GM23338 (cell line): ENCODE results near the gene SDHB. TPM values are rescaled to one million over a fixed set of nuclear protein-coding genes. Genes with fewer than 3 reads are reported as not detected.

Experiments used
- ATAC-seq: fragments of 200-7000 bp; cut with Tn5 transposase; 3 replicates; pipeline ENCODE4 v1.9.1; 2020
- DNase-seq: peaks from one replicate; pipeline ENCODE4 v3.0.0-alpha.2; 2015; ENCODE audit warnings: low spot score
- H2AFZ ChIP-seq: fragments of 200-600 bp; sonication (generic); 2 replicates; pipeline ENCODE4 v1.8.0; 2016; ENCODE audit warnings: antibody characterized with exemption, mild to moderate bottlenecking, moderate library complexity
- H3F3A ChIP-seq: fragments of 200-600 bp; sonication (generic); replicated peaks from 2 replicates; pipeline ENCODE4 v1.8.0; 2017; ENCODE audit warnings: antibody characterized with exemption, mixed run types, low read depth
- H3K27ac ChIP-seq: fragments of 200-600 bp; sonication (generic); 2 replicates; pipeline ENCODE4 v1.6.1; 2016; ENCODE audit warnings: low read depth
- H3K27me3 ChIP-seq: fragments of 200-600 bp; sonication (generic); 2 replicates; pipeline ENCODE4 v1.8.0; 2016; ENCODE audit warnings: mild to moderate bottlenecking, mixed run types, moderate library complexity; ENCODE audit not compliant: insufficient read depth
- H3K36me3 ChIP-seq: fragments of 200-600 bp; sonication (generic); 2 replicates; pipeline ENCODE4 v1.8.0; 2016; ENCODE audit warnings: mild to moderate bottlenecking; ENCODE audit not compliant: insufficient read depth
- H3K4me1 ChIP-seq: fragments of 200-600 bp; sonication (generic); 2 replicates; pipeline ENCODE4 v1.8.0; 2016; ENCODE audit warnings: mild to moderate bottlenecking, moderate library complexity; ENCODE audit not compliant: insufficient read depth
- H3K4me2 ChIP-seq: fragments of 200-600 bp; sonication (generic); 2 replicates; pipeline ENCODE4 v1.7.1; 2017; ENCODE audit warnings: mixed run types
- H3K4me3 ChIP-seq: fragments of 200-600 bp; sonication (generic); 2 replicates; pipeline ENCODE4 v1.6.1; 2016; ENCODE audit warnings: mixed run types
- H3K79me2 ChIP-seq: fragments of 200-600 bp; sonication (generic); replicated peaks from 2 replicates; pipeline ENCODE4 v1.8.0; 2017; ENCODE audit warnings: mild to moderate bottlenecking; ENCODE audit not compliant: insufficient read depth
- H3K9me2 ChIP-seq: fragments of 200-600 bp; sonication (generic); 2 replicates; pipeline ENCODE4 v1.8.0; 2017; ENCODE audit not compliant: insufficient read depth
- H4K20me1 ChIP-seq: fragments of 200-600 bp; sonication (generic); replicated peaks from 2 replicates; pipeline ENCODE4 v1.8.0; 2017; ENCODE audit warnings: mild to moderate bottlenecking; ENCODE audit not compliant: insufficient read depth
- H3K27ac Mint-ChIP-seq: 2 replicates; pipeline ENCODE4 v1.8.0; 2020; ENCODE audit warnings: inconsistent platforms, mild to moderate bottlenecking, moderate library complexity, mixed read lengths
- H3K27me3 Mint-ChIP-seq: 3 replicates; pipeline ENCODE4 v1.8.0; 2022; ENCODE audit warnings: low read depth, mild to moderate bottlenecking, moderate library complexity, mixed read lengths, inconsistent platforms; ENCODE audit not compliant: insufficient read depth, poor library complexity
- H3K36me3 Mint-ChIP-seq: 3 replicates; pipeline ENCODE4 v1.8.0; 2021; ENCODE audit warnings: low read depth, mild to moderate bottlenecking, inconsistent platforms, moderate library complexity, mixed read lengths
- H3K4me1 Mint-ChIP-seq: 3 replicates; pipeline ENCODE4 v1.8.0; 2020; ENCODE audit warnings: mild to moderate bottlenecking, inconsistent platforms, mixed read lengths
- H3K4me3 Mint-ChIP-seq: 3 replicates; pipeline ENCODE4 v1.8.0; 2021; ENCODE audit warnings: moderate library complexity, mild to moderate bottlenecking, inconsistent platforms, mixed read lengths
- H3K9me3 Mint-ChIP-seq: 3 replicates; pipeline ENCODE4 v1.8.0; 2020; ENCODE audit warnings: moderate library complexity, mild to moderate bottlenecking, inconsistent platforms, mixed read lengths
- CREB1 ChIP-seq: fragments of 250-450 bp; sonication (Bioruptor Pico); IDR thresholded peaks from 2 replicates; pipeline ENCODE4 v1.5.0; 2020; ENCODE audit warnings: low read depth, mild to moderate bottlenecking, moderate library complexity
- EZH2 ChIP-seq: fragments of 200-600 bp; sonication (generic); IDR thresholded peaks from one replicate; pipeline ENCODE4 v1.8.0; 2017; ENCODE audit warnings: antibody characterized with exemption, mild to moderate bottlenecking, low read depth; ENCODE audit not compliant: unreplicated experiment
- EZH2phosphoT487 ChIP-seq: fragments of 200-600 bp; sonication (generic); IDR thresholded peaks from one replicate; pipeline ENCODE4 v1.8.1; 2018; ENCODE audit warnings: antibody characterized with exemption; ENCODE audit not compliant: unreplicated experiment
- JUNB ChIP-seq: IDR thresholded peaks from one replicate; pipeline ENCODE4 v1.6.1; 2016; ENCODE audit warnings: antibody characterized with exemption; ENCODE audit not compliant: unreplicated experiment
- NANOG ChIP-seq: IDR thresholded peaks from 2 replicates; pipeline ENCODE4 v1.6.1; 2016; ENCODE audit warnings: antibody characterized with exemption, borderline replicate concordance
- POLR2AphosphoS5 ChIP-seq: IDR thresholded peaks from 2 replicates; pipeline ENCODE4 v1.6.1; 2016; ENCODE audit warnings: antibody characterized with exemption, low read depth
- STAT1 ChIP-seq: IDR thresholded peaks from one replicate; pipeline ENCODE4 v1.6.1; 2016; ENCODE audit warnings: antibody characterized with exemption; ENCODE audit not compliant: unreplicated experiment
- ZNF114 ChIP-seq: fragments of 250-450 bp; sonication (Bioruptor Pico); IDR thresholded peaks from 2 replicates; pipeline ENCODE4 v1.5.0; 2020; ENCODE audit warnings: mild to moderate bottlenecking, moderate library complexity
- ZNF331 ChIP-seq: fragments of 250-450 bp; sonication (Bioruptor Pico); IDR thresholded peaks from 2 replicates; pipeline ENCODE4 v1.5.0; 2020; ENCODE audit warnings: low read depth, mild to moderate bottlenecking, moderate library complexity
- polyA plus RNA-seq: library from polyadenylated mRNA; unstranded; fragments of >200 nt; fragmentation: Nextera tagmentation; extraction: Ambion mirVana; gene quantifications from 2 replicates; pipeline ENCODE4 v1.2.1, GENCODE V29; 2016
- total RNA-seq: library from RNA; depleted of rRNA; stranded (reverse); fragments of >200 nt; shearing (Covaris generic); gene quantifications from 2 replicates; pipeline ENCODE4 v1.2.3, GENCODE V29; 2014
- TF ChIP-seq, protein P1 (sequence below): IDR thresholded peaks from one replicate; pipeline ENCODE4 v1.6.1; 2018; ENCODE audit warnings: antibody characterized with exemption; ENCODE audit not compliant: unreplicated experiment
- TF ChIP-seq, protein P2 (sequence below), 2 experiments: fragments of 200-600 bp in 1 of 2; sonication (generic) in 1 of 2; conservative IDR thresholded peaks; 2 replicates each; pipeline versions ENCODE4 v1.5.1 to v1.6.1; 2016 to 2017; ENCODE audit warnings: antibody characterized with exemption in 2 of 2, low read depth in 2 of 2, mild to moderate bottlenecking in 2 of 2, moderate library complexity in 1 of 2
- TF ChIP-seq, protein P3 (sequence below): fragments of 250-450 bp; sonication (Bioruptor Pico); IDR thresholded peaks from 2 replicates; pipeline ENCODE4 v1.5.0; 2020; ENCODE audit warnings: mild to moderate bottlenecking, moderate library complexity
- TF ChIP-seq, protein P4 (sequence below): IDR thresholded peaks from 2 replicates; pipeline ENCODE4 v1.6.1; 2016; ENCODE audit warnings: antibody characterized with exemption

SDHB gene
- total and polyA plus RNA-seq, 2 experiments from 2014 or later = 72.8 to 112 TPM

DNA sequence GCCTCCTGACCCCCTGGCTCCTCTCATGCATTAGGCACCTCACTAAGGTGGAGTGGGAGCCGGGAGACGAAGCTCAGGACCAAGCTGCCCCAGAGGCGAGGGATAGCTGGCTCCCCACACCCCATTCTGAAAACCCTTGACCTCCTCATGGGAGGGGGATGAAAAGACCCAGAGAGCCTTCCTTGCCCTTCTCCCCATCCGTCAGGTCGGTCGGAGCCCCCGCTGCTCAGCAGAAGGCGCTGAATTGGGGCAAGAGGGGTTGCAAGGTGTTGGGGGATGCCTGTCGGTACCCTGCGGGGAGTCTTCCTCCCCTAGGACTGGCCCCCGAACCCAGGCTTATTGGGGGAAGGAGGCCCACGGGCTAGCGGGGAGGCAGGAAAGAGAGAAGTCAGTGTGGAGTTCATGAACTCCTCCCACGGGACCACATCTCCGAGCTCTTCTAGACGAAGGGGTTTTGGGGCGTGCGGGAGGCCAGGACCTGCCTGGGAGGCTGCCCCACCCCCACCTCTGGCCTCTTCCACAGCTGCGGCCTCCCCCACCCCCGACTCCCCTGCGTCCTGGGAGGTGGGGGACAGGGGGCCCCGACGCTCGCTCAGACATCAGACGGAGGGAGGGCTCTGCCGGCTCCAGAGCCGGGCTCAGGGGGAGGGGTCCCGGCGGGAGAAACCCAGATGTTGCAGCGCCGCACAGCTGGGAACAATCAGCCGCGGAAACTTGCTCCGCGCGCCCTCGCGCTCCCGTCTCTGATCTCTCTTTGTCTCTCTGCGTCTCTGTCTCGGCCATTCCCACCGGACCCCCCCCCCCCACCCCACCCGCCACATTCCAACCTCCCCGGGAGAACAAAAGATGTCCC, 74.1 kb downstream of the SDHB start:
- Histone ChIP-seq H3F3A (peaks cover 15% of the 10 kb centered on the region; the same call in 1 of the 2 replicates), H3K79me2 (peaks cover 27% of the 10 kb centered on the region), H3K4me3 (peak overlapping the region; percentile 88), H3K27ac (no peak overlapping the region), H3K27me3 (no peaks in the 10 kb centered on the region), H3K36me3 (no peaks in the 10 kb centered on the region), H2AFZ (0 out of 2 replicates have a peak overlapping the region, but pooled peaks have one; percentile 59), H3K9me2 (no peaks in the 10 kb centered on the region), H3K4me1 (peaks cover 7% of the 10 kb centered on the region), H4K20me1 (no peaks in the 10 kb centered on the region; the same call in 1 of the 2 replicates), H3K4me2 (peak overlapping the region; percentile 99)
- Mint-ChIP-seq H3K27me3 (peaks cover 29% of the 10 kb centered on the region), H3K27ac (0 out of 2 replicates have a peak overlapping the region, but pooled peaks have one; percentile 23), H3K36me3 (peaks cover 24% of the 10 kb centered on the region), H3K4me3 (peak overlapping the region; percentile 86), H3K9me3 (no peaks in the 10 kb centered on the region; the same call in 2 of the 3 replicates), H3K4me1 (peaks cover 46% of the 10 kb centered on the region)
- peak; percentile 68 for DNase-seq
- TF ChIP-seq JUNB (no peak), ZNF114 (CRISPR knock-in tag) (no peak), POLR2AphosphoS5 (no peak), ZNF331 (CRISPR knock-in tag) (no peak), NANOG (no peak), CREB1 (CRISPR knock-in tag) (no peak), STAT1 (no peak), EZH2phosphoT487 (no peak), EZH2 (no peak)
- TF ChIP-seq, protein P1, sequence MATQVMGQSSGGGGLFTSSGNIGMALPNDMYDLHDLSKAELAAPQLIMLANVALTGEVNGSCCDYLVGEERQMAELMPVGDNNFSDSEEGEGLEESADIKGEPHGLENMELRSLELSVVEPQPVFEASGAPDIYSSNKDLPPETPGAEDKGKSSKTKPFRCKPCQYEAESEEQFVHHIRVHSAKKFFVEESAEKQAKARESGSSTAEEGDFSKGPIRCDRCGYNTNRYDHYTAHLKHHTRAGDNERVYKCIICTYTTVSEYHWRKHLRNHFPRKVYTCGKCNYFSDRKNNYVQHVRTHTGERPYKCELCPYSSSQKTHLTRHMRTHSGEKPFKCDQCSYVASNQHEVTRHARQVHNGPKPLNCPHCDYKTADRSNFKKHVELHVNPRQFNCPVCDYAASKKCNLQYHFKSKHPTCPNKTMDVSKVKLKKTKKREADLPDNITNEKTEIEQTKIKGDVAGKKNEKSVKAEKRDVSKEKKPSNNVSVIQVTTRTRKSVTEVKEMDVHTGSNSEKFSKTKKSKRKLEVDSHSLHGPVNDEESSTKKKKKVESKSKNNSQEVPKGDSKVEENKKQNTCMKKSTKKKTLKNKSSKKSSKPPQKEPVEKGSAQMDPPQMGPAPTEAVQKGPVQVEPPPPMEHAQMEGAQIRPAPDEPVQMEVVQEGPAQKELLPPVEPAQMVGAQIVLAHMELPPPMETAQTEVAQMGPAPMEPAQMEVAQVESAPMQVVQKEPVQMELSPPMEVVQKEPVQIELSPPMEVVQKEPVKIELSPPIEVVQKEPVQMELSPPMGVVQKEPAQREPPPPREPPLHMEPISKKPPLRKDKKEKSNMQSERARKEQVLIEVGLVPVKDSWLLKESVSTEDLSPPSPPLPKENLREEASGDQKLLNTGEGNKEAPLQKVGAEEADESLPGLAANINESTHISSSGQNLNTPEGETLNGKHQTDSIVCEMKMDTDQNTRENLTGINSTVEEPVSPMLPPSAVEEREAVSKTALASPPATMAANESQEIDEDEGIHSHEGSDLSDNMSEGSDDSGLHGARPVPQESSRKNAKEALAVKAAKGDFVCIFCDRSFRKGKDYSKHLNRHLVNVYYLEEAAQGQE = no peak
- TF ChIP-seq, protein P2, sequence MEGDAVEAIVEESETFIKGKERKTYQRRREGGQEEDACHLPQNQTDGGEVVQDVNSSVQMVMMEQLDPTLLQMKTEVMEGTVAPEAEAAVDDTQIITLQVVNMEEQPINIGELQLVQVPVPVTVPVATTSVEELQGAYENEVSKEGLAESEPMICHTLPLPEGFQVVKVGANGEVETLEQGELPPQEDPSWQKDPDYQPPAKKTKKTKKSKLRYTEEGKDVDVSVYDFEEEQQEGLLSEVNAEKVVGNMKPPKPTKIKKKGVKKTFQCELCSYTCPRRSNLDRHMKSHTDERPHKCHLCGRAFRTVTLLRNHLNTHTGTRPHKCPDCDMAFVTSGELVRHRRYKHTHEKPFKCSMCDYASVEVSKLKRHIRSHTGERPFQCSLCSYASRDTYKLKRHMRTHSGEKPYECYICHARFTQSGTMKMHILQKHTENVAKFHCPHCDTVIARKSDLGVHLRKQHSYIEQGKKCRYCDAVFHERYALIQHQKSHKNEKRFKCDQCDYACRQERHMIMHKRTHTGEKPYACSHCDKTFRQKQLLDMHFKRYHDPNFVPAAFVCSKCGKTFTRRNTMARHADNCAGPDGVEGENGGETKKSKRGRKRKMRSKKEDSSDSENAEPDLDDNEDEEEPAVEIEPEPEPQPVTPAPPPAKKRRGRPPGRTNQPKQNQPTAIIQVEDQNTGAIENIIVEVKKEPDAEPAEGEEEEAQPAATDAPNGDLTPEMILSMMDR (conservative IDR thresholded peaks at IDR 0.05; ENCODE audit: low read depth in 2 of 2) = no peak
- TF ChIP-seq, protein P3, sequence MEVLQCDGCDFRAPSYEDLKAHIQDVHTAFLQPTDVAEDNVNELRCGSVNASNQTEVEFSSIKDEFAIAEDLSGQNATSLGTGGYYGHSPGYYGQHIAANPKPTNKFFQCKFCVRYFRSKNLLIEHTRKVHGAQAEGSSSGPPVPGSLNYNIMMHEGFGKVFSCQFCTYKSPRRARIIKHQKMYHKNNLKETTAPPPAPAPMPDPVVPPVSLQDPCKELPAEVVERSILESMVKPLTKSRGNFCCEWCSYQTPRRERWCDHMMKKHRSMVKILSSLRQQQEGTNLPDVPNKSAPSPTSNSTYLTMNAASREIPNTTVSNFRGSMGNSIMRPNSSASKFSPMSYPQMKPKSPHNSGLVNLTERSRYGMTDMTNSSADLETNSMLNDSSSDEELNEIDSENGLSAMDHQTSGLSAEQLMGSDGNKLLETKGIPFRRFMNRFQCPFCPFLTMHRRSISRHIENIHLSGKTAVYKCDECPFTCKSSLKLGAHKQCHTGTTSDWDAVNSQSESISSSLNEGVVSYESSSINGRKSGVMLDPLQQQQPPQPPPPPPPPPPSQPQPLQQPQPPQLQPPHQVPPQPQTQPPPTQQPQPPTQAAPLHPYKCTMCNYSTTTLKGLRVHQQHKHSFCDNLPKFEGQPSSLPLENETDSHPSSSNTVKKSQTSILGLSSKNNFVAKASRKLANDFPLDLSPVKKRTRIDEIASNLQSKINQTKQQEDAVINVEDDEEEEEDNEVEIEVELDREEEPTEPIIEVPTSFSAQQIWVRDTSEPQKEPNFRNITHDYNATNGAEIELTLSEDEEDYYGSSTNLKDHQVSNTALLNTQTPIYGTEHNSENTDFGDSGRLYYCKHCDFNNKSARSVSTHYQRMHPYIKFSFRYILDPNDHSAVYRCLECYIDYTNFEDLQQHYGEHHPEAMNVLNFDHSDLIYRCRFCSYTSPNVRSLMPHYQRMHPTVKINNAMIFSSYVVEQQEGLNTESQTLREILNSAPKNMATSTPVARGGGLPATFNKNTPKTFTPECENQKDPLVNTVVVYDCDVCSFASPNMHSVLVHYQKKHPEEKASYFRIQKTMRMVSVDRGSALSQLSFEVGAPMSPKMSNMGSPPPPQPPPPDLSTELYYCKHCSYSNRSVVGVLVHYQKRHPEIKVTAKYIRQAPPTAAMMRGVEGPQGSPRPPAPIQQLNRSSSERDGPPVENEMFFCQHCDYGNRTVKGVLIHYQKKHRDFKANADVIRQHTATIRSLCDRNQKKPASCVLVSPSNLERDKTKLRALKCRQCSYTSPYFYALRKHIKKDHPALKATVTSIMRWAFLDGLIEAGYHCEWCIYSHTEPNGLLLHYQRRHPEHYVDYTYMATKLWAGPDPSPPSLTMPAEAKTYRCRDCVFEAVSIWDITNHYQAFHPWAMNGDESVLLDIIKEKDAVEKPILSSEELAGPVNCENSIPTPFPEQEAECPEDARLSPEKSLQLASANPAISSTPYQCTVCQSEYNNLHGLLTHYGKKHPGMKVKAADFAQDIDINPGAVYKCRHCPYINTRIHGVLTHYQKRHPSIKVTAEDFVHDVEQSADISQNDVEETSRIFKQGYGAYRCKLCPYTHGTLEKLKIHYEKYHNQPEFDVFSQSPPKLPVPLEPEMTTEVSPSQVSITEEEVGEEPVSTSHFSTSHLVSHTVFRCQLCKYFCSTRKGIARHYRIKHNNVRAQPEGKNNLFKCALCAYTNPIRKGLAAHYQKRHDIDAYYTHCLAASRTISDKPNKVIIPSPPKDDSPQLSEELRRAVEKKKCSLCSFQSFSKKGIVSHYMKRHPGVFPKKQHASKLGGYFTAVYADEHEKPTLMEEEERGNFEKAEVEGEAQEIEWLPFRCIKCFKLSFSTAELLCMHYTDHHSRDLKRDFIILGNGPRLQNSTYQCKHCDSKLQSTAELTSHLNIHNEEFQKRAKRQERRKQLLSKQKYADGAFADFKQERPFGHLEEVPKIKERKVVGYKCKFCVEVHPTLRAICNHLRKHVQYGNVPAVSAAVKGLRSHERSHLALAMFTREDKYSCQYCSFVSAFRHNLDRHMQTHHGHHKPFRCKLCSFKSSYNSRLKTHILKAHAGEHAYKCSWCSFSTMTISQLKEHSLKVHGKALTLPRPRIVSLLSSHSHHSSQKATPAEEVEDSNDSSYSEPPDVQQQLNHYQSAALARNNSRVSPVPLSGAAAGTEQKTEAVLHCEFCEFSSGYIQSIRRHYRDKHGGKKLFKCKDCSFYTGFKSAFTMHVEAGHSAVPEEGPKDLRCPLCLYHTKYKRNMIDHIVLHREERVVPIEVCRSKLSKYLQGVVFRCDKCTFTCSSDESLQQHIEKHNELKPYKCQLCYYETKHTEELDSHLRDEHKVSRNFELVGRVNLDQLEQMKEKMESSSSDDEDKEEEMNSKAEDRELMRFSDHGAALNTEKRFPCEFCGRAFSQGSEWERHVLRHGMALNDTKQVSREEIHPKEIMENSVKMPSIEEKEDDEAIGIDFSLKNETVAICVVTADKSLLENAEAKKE = no peak
- TF ChIP-seq, protein P4, sequence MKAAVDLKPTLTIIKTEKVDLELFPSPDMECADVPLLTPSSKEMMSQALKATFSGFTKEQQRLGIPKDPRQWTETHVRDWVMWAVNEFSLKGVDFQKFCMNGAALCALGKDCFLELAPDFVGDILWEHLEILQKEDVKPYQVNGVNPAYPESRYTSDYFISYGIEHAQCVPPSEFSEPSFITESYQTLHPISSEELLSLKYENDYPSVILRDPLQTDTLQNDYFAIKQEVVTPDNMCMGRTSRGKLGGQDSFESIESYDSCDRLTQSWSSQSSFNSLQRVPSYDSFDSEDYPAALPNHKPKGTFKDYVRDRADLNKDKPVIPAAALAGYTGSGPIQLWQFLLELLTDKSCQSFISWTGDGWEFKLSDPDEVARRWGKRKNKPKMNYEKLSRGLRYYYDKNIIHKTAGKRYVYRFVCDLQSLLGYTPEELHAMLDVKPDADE = no peak
- ATAC-seq = peak; percentile 33
